Endothelial cell of umbilical vein (primary cell): Measurements from ENCODE around the gene SRCIN1. TPM values are rescaled to one million over a fixed set of nuclear protein-coding genes. Genes with fewer than 3 reads are reported as not detected.

Experiments used
- BruUV-seq: library from RNA; stranded (reverse); fragments of 400-500 nt; replicated peaks from 2 replicates; lab custom pipeline; 2021; lab: Mats Ljungman, UMichigan
- CTCF ChIA-PET: fragments of 300-600, 350-600 bp; sonication (Branson Sonifier 250); formaldehyde crosslinking; loops from one replicate; lab custom pipeline; 2021; ENCODE audit warnings: antibody characterized with exemption, inconsistent platforms; lab: Charles Lee
- POLR2A ChIA-PET: fragments of 300-600, 350-600 bp; sonication (Branson Sonifier 250); formaldehyde crosslinking; loops from one replicate; lab custom pipeline; 2021; ENCODE audit warnings: antibody characterized with exemption, inconsistent platforms; lab: Charles Lee
- DNase-seq: peaks from one replicate; pipeline ENCODE4 v3.0.0-alpha.2; 2011; ENCODE audit warnings: low read depth, low spot score
- FAIRE-seq: peaks from 2 replicates; lab custom pipeline; 2011; peaks lifted over from hg19 to GRCh38; lab: Jason Lieb, UNC
- H2AFZ ChIP-seq: 2 replicates; pipeline ENCODE4 v1.6.0; 2012; ENCODE audit warnings: low read depth, low read length, control low read depth, inconsistent platforms
- H3K27ac ChIP-seq: 2 replicates; pipeline ENCODE4 v1.5.1; 2011; ENCODE audit warnings: low read depth, mild to moderate bottlenecking, control low read depth, low read length, moderate library complexity; ENCODE audit not compliant: insufficient read depth
- H3K27me3 ChIP-seq, 2 experiments: 2 replicates each; pipeline versions ENCODE4 v1.6.0 to v1.6.1; 2011; ENCODE audit warnings: low read length in 2 of 2, mixed read lengths in 1 of 2; ENCODE audit not compliant: control insufficient read depth in 2 of 2, insufficient read depth in 2 of 2
- H3K36me3 ChIP-seq, 2 experiments: 2 replicates in 1 of 2; 3 replicates in 1 of 2; pipeline ENCODE4 v1.5.1; 2011; ENCODE audit warnings: low read length in 2 of 2, mild to moderate bottlenecking in 1 of 2, moderate library complexity in 1 of 2; ENCODE audit not compliant: control insufficient read depth in 2 of 2, insufficient read depth in 2 of 2; ENCODE audit errors: extremely low read depth in 1 of 2
- H3K4me1 ChIP-seq: 3 replicates; pipeline ENCODE4 v1.5.1; 2011; ENCODE audit warnings: mild to moderate bottlenecking, low read length; ENCODE audit not compliant: control insufficient read depth, insufficient read depth; ENCODE audit errors: extremely low read depth
- H3K4me2 ChIP-seq: 2 replicates; pipeline ENCODE4 v1.6.1; 2011; ENCODE audit warnings: low read length, control low read depth, mixed read lengths; ENCODE audit not compliant: insufficient read depth
- H3K4me3 ChIP-seq, 3 experiments: fragments of 200-600 bp in 1 of 3; sonication (generic), shearing (Covaris generic) in 1 of 3; replicated peaks in 1 of 3; 2 replicates each; pipeline ENCODE4 v1.5.1; 2011 to 2016; ENCODE audit warnings: control low read depth in 3 of 3, low read length in 3 of 3, mild to moderate bottlenecking in 2 of 3, inconsistent platforms in 1 of 3, low read depth in 1 of 3, moderate library complexity in 1 of 3; ENCODE audit not compliant: insufficient read depth in 1 of 3
- H3K79me2 ChIP-seq: 2 replicates; pipeline ENCODE4 v1.6.0; 2012; ENCODE audit warnings: low read length, inconsistent platforms; ENCODE audit not compliant: control insufficient read depth, insufficient read depth
- H3K9ac ChIP-seq: replicated peaks from 2 replicates; pipeline ENCODE3; 2011; ENCODE audit warnings: low read length, control low read depth; ENCODE audit not compliant: insufficient read depth; ENCODE audit errors: extremely low read depth
- H3K9me1 ChIP-seq: replicated peaks from 3 replicates; pipeline ENCODE4 v1.6.0; 2011; ENCODE audit warnings: mild to moderate bottlenecking, low read length; ENCODE audit not compliant: control insufficient read depth, insufficient read depth; ENCODE audit errors: extremely low read depth
- H3K9me3 ChIP-seq: replicated peaks from 2 replicates; pipeline ENCODE4 v1.5.1; 2012; ENCODE audit warnings: low read length, inconsistent platforms; ENCODE audit not compliant: control insufficient read depth, insufficient read depth
- H4K20me1 ChIP-seq: replicated peaks from 2 replicates; pipeline ENCODE3; 2011; ENCODE audit warnings: mild to moderate bottlenecking, low read length; ENCODE audit not compliant: control insufficient read depth, insufficient read depth; ENCODE audit errors: extremely low read depth
- CTCF ChIP-seq, 2 donors: IDR thresholded peaks; 1 replicate in 1 of 2; 2 replicates in 1 of 2; pipeline ENCODE4 v1.5.1; 2011; ENCODE audit warnings: low read length in 2 of 2, mild to moderate bottlenecking in 2 of 2, moderate library complexity in 2 of 2, control low read depth in 1 of 2, inconsistent platforms in 1 of 2, low read depth in 1 of 2; ENCODE audit not compliant: insufficient read depth in 1 of 2; ENCODE audit errors: extremely low read depth in 1 of 2
- EZH2 ChIP-seq: IDR thresholded peaks from 2 replicates; pipeline ENCODE4 v1.6.1; 2012; ENCODE audit warnings: borderline replicate concordance, low read depth, mild to moderate bottlenecking, moderate library complexity, low read length, inconsistent platforms; ENCODE audit not compliant: severe bottlenecking
- FOS ChIP-seq: IDR thresholded peaks from 2 replicates; pipeline ENCODE4 v1.6.1; 2011; ENCODE audit warnings: mild to moderate bottlenecking, low read length, moderate library complexity, borderline replicate concordance; ENCODE audit not compliant: insufficient read depth
- GATA2 ChIP-seq: IDR thresholded peaks from 2 replicates; pipeline ENCODE4 v1.7.0; 2011; ENCODE audit warnings: low read depth, mild to moderate bottlenecking, moderate library complexity, mixed read lengths, low read length; ENCODE audit not compliant: insufficient read length, insufficient read depth
- JUN ChIP-seq: IDR thresholded peaks from 2 replicates; pipeline ENCODE4 v1.6.1; 2011; ENCODE audit warnings: borderline replicate concordance, low read depth; ENCODE audit not compliant: insufficient read length, insufficient read depth
- MAX ChIP-seq: IDR thresholded peaks from 2 replicates; pipeline ENCODE4 v1.6.1; 2011; ENCODE audit not compliant: insufficient read depth, insufficient read length
- MYC ChIP-seq: IDR thresholded peaks from one replicate; pipeline ENCODE4 v1.6.1; 2011; ENCODE audit warnings: mild to moderate bottlenecking, low read depth, low read length
- POLR2A ChIP-seq: IDR thresholded peaks from 2 replicates; pipeline ENCODE4 v1.6.1; 2012; ENCODE audit warnings: low read depth, mild to moderate bottlenecking, control low read depth, low read length
- POLR2AphosphoS5 ChIP-seq: IDR thresholded peaks from 2 replicates; pipeline ENCODE4 v1.6.1; 2012; ENCODE audit warnings: low read depth, mild to moderate bottlenecking, control low read depth, low read length, moderate library complexity; ENCODE audit not compliant: insufficient read depth
- dilution Hi-C: fragments of 300-500 bp; cut with MboI; formaldehyde crosslinking; loops from one replicate; pipeline ENCODE4 v1.15.0; 2019; ENCODE audit warnings: low sequenced_read_pairs; ENCODE audit not compliant: extremely low pct_ligation_motif_present
- intact Hi-C: fragments of 100-400 bp; cut with micrococcal nuclease; formaldehyde crosslinking; loops from one replicate; pipeline ENCODE4 v1.10.0; 2022
- polyA plus RNA-seq, 4 experiments: library from polyadenylated mRNA; depleted of rRNA in 3 of 4; stranded (reverse) in 3 of 4; unstranded in 1 of 4; fragments of >200 nt; gene quantifications; 2 replicates each; pipeline versions ENCODE4 v1.2.1 to v1.2.3, GENCODE V29; 2011 to 2012; ENCODE audit warnings: missing spikeins in 1 of 4
- total RNA-seq: library from RNA; stranded (reverse); gene quantifications from 2 replicates; pipeline ENCODE4 v1.2.3, GENCODE V29; 2021

The SRCIN1 gene
- total and polyA plus RNA-seq, 2 donors (not counting 3 experiments of a cell fraction or from before 2014, with no cell fraction given): 0.15 to 0.35 TPM

- dilution Hi-C loops: no loop called here
- TF ChIP-seq FOS (no peak), EZH2 (no peak), GATA2 (no peak), POLR2A (no peak), CTCF (IDR thresholded peaks at IDR 0.05; ENCODE audit: extremely low read depth in 1 of 2, insufficient read depth in 1 of 2, low read depth in 1 of 2, low read length in 2 of 2) (no peak), JUN (no peak), MYC (no peak), MAX (no peak), POLR2AphosphoS5 (no peak)
- Histone ChIP-seq H3K9me1 (no peaks in the 10 kb centered on the region), H3K9me3 (no peaks in the 10 kb centered on the region), H4K20me1 (no peaks in the 10 kb centered on the region), H3K36me3 (no peaks in the 10 kb centered on the region), H3K4me2 (no peak overlapping the region), H3K79me2 (no peaks in the 10 kb centered on the region), H2AFZ (no peak overlapping the region), H3K27me3 (peaks cover 0 to 2% of the 10 kb centered on the region in 2 experiments), H3K27ac (no peak overlapping the region), H3K4me1 (no peaks in the 10 kb centered on the region), H3K9ac (no peak overlapping the region), H3K4me3 (no peak overlapping the region)
- FAIRE-seq: no peak
- no TSS peak for BruUV-seq
- ChIA-PET POLR2A (no interaction called here), CTCF (no interaction called here)
- intact Hi-C loops: no loop called here
- no peak for DNase-seq
Measured at GRCh38 chr17:38628441-38628840, 22.7 kb upstream of the SRCIN1 start.
